Activated CD8-positive, alpha-beta T cell treated with anti-CD3 and anti-CD28 coated beads, Interleukin-2, amount 10 ng/mL, durations not matched to agents 7 days and 5 days (primary cell): ENCODE data around the gene NKX3-2. TPM values are rescaled to one million over a fixed set of nuclear protein-coding genes. Genes with fewer than 3 reads are reported as not detected.
"Not testable (repeated sequence)": the region's sequence is repeated elsewhere in the genome, so short reads cannot be mapped to it uniquely, and the experiment has no call there.

ENCODE experiments used
- ATAC-seq: fragments of 150-1000 bp; cut with Tn5 transposase; one replicate; pipeline ENCODE4 v1.10.0; 2021; ENCODE audit warnings: moderate library complexity
- CTCF ChIA-PET: fragments of 350-600 bp; sonication (Branson Sonifier 250); formaldehyde crosslinking; loops from one replicate; lab custom pipeline; 2021; ENCODE audit warnings: antibody characterized with exemption; lab: Charles Lee
- POLR2A ChIA-PET: fragments of 350-600 bp; sonication (Branson Sonifier 250); formaldehyde crosslinking; loops from one replicate; lab custom pipeline; 2021; ENCODE audit warnings: antibody characterized with exemption; lab: Charles Lee
- DNase-seq: peaks from one replicate; pipeline ENCODE4 v3.0.0-alpha.2; 2020
- H3K27ac Mint-ChIP-seq: one replicate; pipeline ENCODE4 v1.8.0; 2021; ENCODE audit warnings: mild to moderate bottlenecking, mixed read lengths
- H3K27me3 Mint-ChIP-seq: one replicate; pipeline ENCODE4 v1.8.0; 2021; ENCODE audit warnings: low read depth, mixed read lengths
- H3K36me3 Mint-ChIP-seq: one replicate; pipeline ENCODE4 v1.8.0; 2021; ENCODE audit warnings: low read depth, mixed read lengths
- H3K4me1 Mint-ChIP-seq: one replicate; pipeline ENCODE4 v1.8.0; 2021; ENCODE audit warnings: low read depth, mixed read lengths
- H3K4me3 Mint-ChIP-seq: one replicate; pipeline ENCODE4 v1.8.0; 2021; ENCODE audit warnings: mild to moderate bottlenecking, mixed read lengths
- H3K9me3 Mint-ChIP-seq: one replicate; pipeline ENCODE4 v1.8.0; 2022; ENCODE audit warnings: mixed read lengths; ENCODE audit not compliant: insufficient read depth
- total RNA-seq, 2 experiments: library from RNA; stranded (reverse); gene quantifications; one replicate each; pipeline ENCODE4 v1.2.3, GENCODE V29; 2021

Gene NKX3-2
- total RNA-seq: not detected

DNA sequence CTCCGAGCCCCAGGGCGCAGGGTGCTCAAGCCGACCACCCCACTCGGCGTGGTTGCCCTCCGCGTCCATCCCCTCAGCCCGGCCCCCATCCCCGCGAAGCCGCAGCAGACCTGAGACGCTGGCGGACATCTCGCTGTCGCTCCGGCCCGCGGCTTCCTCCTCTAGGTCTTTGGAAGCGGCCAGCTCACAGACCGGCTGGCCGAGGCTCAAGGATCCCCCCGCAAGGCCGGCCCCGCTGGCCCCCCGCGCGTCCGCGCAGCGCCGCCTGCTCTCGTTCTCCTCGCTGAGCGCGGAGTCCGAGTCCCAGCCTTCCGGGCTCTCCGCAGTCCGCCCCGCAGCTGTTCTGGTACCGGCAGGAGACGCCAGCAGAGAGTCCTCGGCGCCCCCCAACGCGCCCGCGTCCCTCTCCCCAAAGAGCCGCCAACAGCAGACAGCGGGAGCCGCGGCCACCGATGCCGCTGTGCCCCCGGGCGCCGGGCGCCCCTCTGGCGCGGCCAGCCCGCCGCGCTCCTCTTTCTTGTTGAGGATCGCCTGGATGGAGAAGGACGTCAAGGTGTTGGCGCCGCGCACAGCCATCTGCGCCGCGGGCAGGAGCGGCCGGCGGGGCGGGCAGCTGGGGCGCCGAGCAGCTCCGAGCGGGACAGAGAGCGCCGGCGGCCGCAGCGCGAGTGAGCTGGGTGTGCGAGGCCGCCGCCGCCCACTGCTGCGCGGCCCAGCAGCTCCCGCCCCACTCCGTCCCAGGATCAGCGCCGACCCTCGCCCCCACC is at the start of gene NKX3-2:
TSS of gene NKX3-2 (minus strand) at position 670 of the 767 bp plus-strand sequence. CDS start at position 576, 94 bp downstream.
- H3K9me3 Mint-ChIP-seq: no peaks in the 10 kb centered on the region
- CTCF ChIA-PET: interaction anchor here (1.6 kb wide), 1 partner anchor 18 kb away, joined by 4 read pairs; no protein-coding TSS in a partner anchor
- H3K27me3 Mint-ChIP-seq: peaks cover 67% of the 10 kb centered on the region
- ATAC-seq (no peak), DNase-seq (no peak)
- H3K27ac Mint-ChIP-seq: peak within 1 kb of the TSS; percentile 49
- H3K4me1 Mint-ChIP-seq: peaks cover 39% of the 10 kb centered on the region
- POLR2A ChIA-PET: no interaction called here
- peak within 1 kb of the TSS; percentile 68 for H3K4me3 Mint-ChIP-seq
- H3K36me3 Mint-ChIP-seq: peaks cover 5% of the 10 kb centered on the region

DNA sequence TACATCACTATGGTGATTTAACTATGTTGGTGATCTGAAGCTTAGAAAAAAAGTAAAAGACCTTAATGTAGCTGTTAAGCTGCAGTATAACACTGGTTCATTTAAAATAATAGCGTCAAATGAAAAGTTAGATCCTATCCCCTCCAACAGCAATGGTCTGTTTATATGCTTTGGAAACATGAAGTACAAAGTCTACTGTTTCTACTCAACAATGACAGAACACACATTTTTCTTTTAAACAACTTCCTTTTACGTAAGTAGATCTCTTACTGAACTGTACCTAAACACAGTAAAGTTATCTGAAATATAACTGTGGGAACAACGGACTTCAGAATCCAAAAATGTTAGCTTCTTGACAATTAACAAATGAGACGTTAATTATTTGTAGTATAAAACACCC is 47.9 kb upstream of the NKX3-2 start:
- ChIA-PET POLR2A (interaction anchor here (0.6 kb wide), 1 partner anchor 967 kb away, joined by 3 read pairs; no protein-coding TSS in a partner anchor), CTCF (interaction anchor here (1.3 kb wide), 2 partner anchors 19 to 62 kb away, joined by 4 to 5 read pairs; no protein-coding TSS in a partner anchor)
- no peaks in the 10 kb centered on the region for H3K9me3 Mint-ChIP-seq
- H3K27ac Mint-ChIP-seq: no peak overlapping the region
- H3K4me3 Mint-ChIP-seq: no peak overlapping the region
- no peaks in the 10 kb centered on the region for H3K27me3 Mint-ChIP-seq
- no peak for DNase-seq
- H3K36me3 Mint-ChIP-seq: peaks cover 28% of the 10 kb centered on the region
- no peak for ATAC-seq
- no peaks in the 10 kb centered on the region for H3K4me1 Mint-ChIP-seq

DNA sequence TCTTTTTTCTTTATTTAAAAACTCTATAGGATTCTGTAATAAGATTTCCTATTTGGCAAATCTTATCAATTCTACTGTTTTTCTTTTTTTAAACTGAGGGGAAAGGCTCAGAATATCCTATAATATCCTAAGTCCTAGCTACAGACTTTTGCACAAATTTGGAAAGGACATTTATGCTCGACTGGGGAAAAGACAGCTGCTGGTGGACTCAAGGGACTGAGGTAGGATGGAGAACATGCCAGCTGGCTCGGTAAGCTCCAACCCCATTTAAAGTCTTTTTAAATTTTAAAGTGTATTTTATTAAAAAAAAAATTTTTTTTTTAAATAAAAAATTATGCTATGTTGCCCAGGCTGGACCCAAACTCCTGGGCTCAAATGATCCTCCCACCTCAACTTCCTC is 46.5 kb upstream of the NKX3-2 start:
- ATAC-seq (no peak), DNase-seq (no peak)
- no peaks in the 10 kb centered on the region for H3K27me3 Mint-ChIP-seq
- ChIA-PET POLR2A (no interaction called here), CTCF (interaction anchor here (1.3 kb wide), 1 partner anchor 21 kb away, joined by 4 read pairs; no protein-coding TSS in a partner anchor)
- H3K9me3 Mint-ChIP-seq: no peaks in the 10 kb centered on the region
- peaks cover 16% of the 10 kb centered on the region for H3K36me3 Mint-ChIP-seq
- H3K4me3 Mint-ChIP-seq: no peak overlapping the region
- no peak overlapping the region for H3K27ac Mint-ChIP-seq
- no peaks in the 10 kb centered on the region for H3K4me1 Mint-ChIP-seq

DNA sequence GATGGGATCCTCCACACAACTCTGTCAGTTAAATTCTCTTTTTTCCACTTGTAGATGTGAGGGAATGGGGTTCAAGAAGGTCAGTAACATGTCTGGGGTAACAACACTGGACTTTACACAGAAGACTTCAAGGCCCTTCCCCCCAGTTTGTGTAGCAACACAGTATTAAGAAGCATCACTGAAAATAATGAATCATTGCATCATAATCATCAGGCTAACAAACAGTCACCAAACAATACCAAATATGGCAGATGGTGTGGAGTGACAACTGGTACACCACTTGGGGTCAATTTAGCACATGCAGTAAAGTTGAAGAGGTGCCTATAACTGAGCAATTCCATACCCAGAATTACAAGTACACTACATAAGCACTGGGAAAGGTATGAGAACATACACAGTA is 44.6 kb upstream of the NKX3-2 start:
- no peaks in the 10 kb centered on the region for H3K9me3 Mint-ChIP-seq
- H3K27ac Mint-ChIP-seq: no peak overlapping the region
- no peak for ATAC-seq

DNA sequence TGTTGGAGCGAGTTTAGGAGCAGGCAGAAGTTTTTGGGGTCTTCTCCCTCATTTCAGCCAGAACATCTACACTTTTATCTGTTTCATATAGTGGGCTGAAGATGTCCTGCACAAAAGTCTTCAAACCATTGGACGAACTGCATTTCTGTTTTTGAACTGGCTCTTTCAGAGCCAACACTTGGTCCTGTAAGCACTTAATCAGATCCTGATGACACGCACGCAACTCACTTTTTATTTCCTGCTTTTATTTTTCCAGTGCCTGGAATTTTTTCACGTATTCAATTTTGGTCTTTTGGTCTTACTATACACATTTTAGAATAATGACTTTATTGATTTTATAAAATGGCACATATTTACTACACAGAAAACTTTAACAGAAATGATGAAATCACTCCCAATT is 40.2 kb upstream of the NKX3-2 start:
- H3K27me3 Mint-ChIP-seq: no peaks in the 10 kb centered on the region
- no peaks in the 10 kb centered on the region for H3K4me1 Mint-ChIP-seq
- H3K27ac Mint-ChIP-seq: no peak overlapping the region
- H3K4me3 Mint-ChIP-seq: no peak overlapping the region
- ChIA-PET POLR2A (no interaction called here), CTCF (interaction anchor here (0.6 kb wide), 1 partner anchor 732 kb away, joined by 3 read pairs; no protein-coding TSS in a partner anchor)
- no peak for ATAC-seq
- DNase-seq: no peak
- no peaks in the 10 kb centered on the region for H3K9me3 Mint-ChIP-seq
- peaks cover 27% of the 10 kb centered on the region for H3K36me3 Mint-ChIP-seq

More for the DNA sequence above, 44.6 kb upstream of the NKX3-2 start:
- Mint-ChIP-seq H3K27me3 (no peaks in the 10 kb centered on the region), H3K4me1 (no peaks in the 10 kb centered on the region), H3K4me3 (no peak overlapping the region), H3K36me3 (peaks cover 18% of the 10 kb centered on the region)
- DNase-seq: no peak
- ChIA-PET CTCF (no interaction called here), POLR2A (no interaction called here)

DNA sequence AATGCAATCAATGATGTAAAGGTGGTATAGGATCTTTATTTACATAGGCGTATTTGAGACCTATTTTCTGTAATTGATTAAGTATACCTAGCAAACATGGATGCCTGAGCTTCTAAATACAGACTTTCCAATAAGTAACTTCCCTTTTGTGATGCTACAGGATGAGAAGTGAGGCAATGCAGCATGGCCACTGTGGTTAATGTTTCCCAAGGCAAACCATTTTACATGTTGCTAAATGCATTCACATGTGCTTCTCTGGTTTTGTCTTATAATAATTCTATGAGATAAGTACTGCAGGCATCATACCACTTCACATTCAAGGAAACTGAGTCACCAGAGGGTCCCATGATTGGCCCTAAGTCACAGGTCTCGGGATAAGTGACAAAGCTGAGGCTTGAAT is 35.7 kb upstream of the NKX3-2 start:
- H3K9me3 Mint-ChIP-seq: no peaks in the 10 kb centered on the region
- POLR2A ChIA-PET: no interaction called here
- peaks cover 36% of the 10 kb centered on the region for H3K36me3 Mint-ChIP-seq
- H3K4me3 Mint-ChIP-seq: no peak overlapping the region
- no peak overlapping the region for H3K27ac Mint-ChIP-seq
- H3K27me3 Mint-ChIP-seq: no peaks in the 10 kb centered on the region
- ATAC-seq (no peak), DNase-seq (no peak)
- H3K4me1 Mint-ChIP-seq: no peaks in the 10 kb centered on the region
- CTCF ChIA-PET: no interaction called here

DNA sequence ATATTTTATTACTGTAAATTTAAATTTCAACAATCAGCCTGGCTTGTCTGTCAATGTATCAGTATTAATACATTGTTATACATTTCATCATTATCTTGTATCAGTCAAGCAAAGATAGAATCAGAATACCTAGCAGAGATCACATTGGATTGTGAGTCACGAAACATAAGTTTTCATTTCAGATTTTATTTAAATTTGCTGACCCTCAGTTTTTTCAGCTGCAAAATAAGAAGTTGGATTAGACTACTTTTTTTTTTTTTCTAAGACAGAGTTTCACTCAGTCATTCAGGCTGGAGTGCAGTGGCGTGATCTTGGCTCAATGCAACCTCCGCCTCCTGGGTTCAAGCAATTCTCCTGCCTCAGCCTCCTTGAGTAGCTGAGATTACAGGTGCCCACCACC is 33.4 kb upstream of the NKX3-2 start:
- ChIA-PET POLR2A (no interaction called here), CTCF (no interaction called here)
- DNase-seq (no peak), ATAC-seq (no peak)
- Mint-ChIP-seq H3K4me3 (no peak overlapping the region), H3K4me1 (peaks cover 4% of the 10 kb centered on the region), H3K36me3 (peaks cover 37% of the 10 kb centered on the region), H3K9me3 (no peaks in the 10 kb centered on the region), H3K27ac (no peak overlapping the region), H3K27me3 (no peaks in the 10 kb centered on the region)

DNA sequence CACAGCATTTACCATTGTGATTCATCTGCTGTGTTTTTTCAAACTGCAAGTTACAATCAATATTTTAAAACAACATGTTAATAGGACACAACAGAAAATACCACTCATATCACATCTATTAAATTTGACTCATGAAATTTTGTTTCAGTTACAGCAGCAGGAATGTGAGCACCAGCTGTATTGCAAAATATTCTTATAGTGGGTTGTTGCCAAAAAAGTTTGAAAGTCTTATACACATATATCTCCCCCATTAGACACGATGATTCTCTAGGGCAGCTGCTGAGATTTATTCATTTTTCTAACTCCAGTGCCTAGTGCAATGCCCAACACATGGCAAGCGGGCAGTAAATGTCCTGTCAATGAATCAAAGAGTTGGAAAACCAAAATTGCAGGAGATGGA is 26.6 kb upstream of the NKX3-2 start:
- DNase-seq (no peak), ATAC-seq (no peak)
- Mint-ChIP-seq H3K36me3 (peaks cover 39% of the 10 kb centered on the region), H3K4me3 (no peak overlapping the region), H3K27ac (no peak overlapping the region), H3K9me3 (no peaks in the 10 kb centered on the region), H3K27me3 (no peaks in the 10 kb centered on the region), H3K4me1 (peaks cover 4% of the 10 kb centered on the region)
- ChIA-PET CTCF (no interaction called here), POLR2A (no interaction called here)

DNA sequence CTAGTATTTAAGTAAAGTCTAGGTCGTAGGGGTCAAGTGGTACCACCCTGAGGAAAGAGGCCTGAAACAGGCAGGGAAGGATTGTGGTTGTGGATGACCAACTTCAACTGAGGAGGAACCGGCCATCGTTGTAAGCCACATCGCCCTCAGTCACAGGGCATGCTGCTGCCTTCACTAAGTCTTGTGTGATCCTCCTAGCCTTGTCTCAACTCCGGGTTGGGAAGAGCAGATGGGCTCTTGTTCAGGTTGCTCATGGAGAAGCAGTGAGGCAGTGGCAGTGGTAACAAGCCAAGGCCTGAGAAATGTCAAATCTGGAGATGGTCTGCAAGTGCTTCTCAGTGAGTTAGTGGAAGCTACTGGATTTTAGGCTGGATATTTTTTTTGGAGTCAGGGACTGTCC is 22.8 kb upstream of the NKX3-2 start:
- H3K9me3 Mint-ChIP-seq: no peaks in the 10 kb centered on the region
- H3K4me3 Mint-ChIP-seq: no peak overlapping the region
- H3K4me1 Mint-ChIP-seq: no peaks in the 10 kb centered on the region
- ATAC-seq: no peak
- CTCF ChIA-PET: no interaction called here
- DNase-seq: no peak
- peaks cover 31% of the 10 kb centered on the region for H3K36me3 Mint-ChIP-seq
- no peak overlapping the region for H3K27ac Mint-ChIP-seq
- POLR2A ChIA-PET: no interaction called here
- no peaks in the 10 kb centered on the region for H3K27me3 Mint-ChIP-seq

DNA sequence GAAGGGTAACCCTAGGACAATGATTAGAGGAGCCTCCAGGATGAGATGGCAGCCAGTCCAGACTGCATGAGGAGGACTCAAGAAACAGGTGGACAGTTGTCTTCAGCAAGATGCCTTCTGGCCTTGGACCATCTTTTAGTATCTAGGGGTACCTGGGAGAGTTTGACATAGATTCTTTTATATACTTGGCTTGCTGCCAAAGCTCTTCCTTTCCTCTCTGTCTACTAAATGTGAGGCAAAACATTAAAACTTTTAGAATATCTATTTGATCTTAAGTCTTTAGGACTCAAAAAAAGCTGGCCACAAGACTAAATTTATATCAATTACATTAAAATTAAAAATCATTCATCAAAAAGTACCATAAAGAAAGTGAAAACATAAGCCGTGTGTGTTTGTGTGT is 18.6 kb upstream of the NKX3-2 start:
- POLR2A ChIA-PET: interaction anchor here (0.7 kb wide), 1 partner anchor 33 kb away, joined by 3 read pairs; no protein-coding TSS in a partner anchor
- Mint-ChIP-seq H3K4me1 (no peaks in the 10 kb centered on the region), H3K9me3 (no peaks in the 10 kb centered on the region), H3K36me3 (peaks cover 7% of the 10 kb centered on the region), H3K4me3 (no peak overlapping the region), H3K27me3 (peaks cover 7% of the 10 kb centered on the region), H3K27ac (no peak overlapping the region)
- ATAC-seq (no peak), DNase-seq (no peak)
- CTCF ChIA-PET: no interaction called here

DNA sequence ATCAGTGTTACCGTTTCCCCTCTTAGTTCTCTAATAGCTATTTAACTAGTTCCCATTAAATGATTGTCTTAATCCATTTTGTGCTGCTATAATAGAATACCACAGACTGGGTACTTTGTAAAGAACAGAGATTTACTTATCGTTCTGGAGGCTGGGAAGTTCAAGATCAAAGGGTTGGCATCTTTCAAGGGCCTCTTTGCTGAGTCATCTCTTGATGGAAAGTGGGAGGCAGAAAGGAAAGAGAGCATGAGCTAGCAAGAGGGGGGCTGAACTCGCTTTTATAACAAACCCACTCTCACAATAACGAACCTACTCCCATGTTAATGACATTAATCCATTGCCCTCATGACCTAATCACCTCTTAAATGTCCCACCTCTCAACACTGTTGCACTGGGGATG is 17.4 kb upstream of the NKX3-2 start:
- no peak for ATAC-seq
- no peak for DNase-seq
- CTCF ChIA-PET: no interaction called here
- H3K27me3 Mint-ChIP-seq: peaks cover 9% of the 10 kb centered on the region
- no peaks in the 10 kb centered on the region for H3K9me3 Mint-ChIP-seq
- H3K36me3 Mint-ChIP-seq: peaks cover 6% of the 10 kb centered on the region
- H3K4me3 Mint-ChIP-seq: no peak overlapping the region
- H3K4me1 Mint-ChIP-seq: no peaks in the 10 kb centered on the region
- POLR2A ChIA-PET: no interaction called here
- no peak overlapping the region for H3K27ac Mint-ChIP-seq

DNA sequence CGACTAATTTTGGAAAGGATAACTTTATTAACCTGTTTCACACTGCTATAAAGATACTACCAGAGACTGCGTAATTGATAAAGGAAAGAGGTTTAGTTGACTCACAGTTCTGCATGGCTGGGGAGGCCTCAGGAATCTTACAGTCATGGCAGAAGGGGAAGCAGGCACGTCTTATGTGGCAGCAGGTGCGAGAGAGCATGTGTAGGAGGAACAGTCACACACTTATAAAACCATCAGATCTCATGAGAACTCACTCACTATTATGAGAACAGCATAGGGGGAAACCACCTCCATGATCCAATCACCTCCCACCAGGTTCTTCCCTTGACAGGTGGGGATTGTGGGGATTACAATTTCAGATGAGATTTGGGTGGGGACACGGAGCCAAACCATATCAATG is 15.8 kb upstream of the NKX3-2 start:
- CTCF ChIA-PET, H3K27ac Mint-ChIP-seq, DNase-seq, H3K4me3 Mint-ChIP-seq, H3K9me3 Mint-ChIP-seq, H3K36me3 Mint-ChIP-seq, POLR2A ChIA-PET, ATAC-seq, H3K4me1 Mint-ChIP-seq, H3K27me3 Mint-ChIP-seq: not testable (repeated sequence)
